Endothelial cell of umbilical vein (primary cell): ENCODE results near the gene MAT2A. TPM values are rescaled to one million over a fixed set of nuclear protein-coding genes. Genes with fewer than 3 reads are reported as not detected.

Source experiments
- BruUV-seq: library from RNA; stranded (reverse); fragments of 400-500 nt; replicated peaks from 2 replicates; lab custom pipeline; 2021; lab: Mats Ljungman, UMichigan
- CTCF ChIA-PET: fragments of 300-600, 350-600 bp; sonication (Branson Sonifier 250); formaldehyde crosslinking; loops from one replicate; lab custom pipeline; 2021; ENCODE audit warnings: antibody characterized with exemption, inconsistent platforms; lab: Charles Lee
- POLR2A ChIA-PET: fragments of 300-600, 350-600 bp; sonication (Branson Sonifier 250); formaldehyde crosslinking; loops from one replicate; lab custom pipeline; 2021; ENCODE audit warnings: antibody characterized with exemption, inconsistent platforms; lab: Charles Lee
- DNase-seq: peaks from one replicate; pipeline ENCODE4 v3.0.0-alpha.2; 2011; ENCODE audit warnings: low read depth, low spot score
- FAIRE-seq: peaks from 2 replicates; lab custom pipeline; 2011; peaks lifted over from hg19 to GRCh38; lab: Jason Lieb, UNC
- H2AFZ ChIP-seq: 2 replicates; pipeline ENCODE4 v1.6.0; 2012; ENCODE audit warnings: low read depth, low read length, control low read depth, inconsistent platforms
- H3K27ac ChIP-seq: 2 replicates; pipeline ENCODE4 v1.5.1; 2011; ENCODE audit warnings: low read depth, mild to moderate bottlenecking, control low read depth, low read length, moderate library complexity; ENCODE audit not compliant: insufficient read depth
- H3K27me3 ChIP-seq, 2 experiments: 2 replicates each; pipeline versions ENCODE4 v1.6.0 to v1.6.1; 2011; ENCODE audit warnings: low read length in 2 of 2, mixed read lengths in 1 of 2; ENCODE audit not compliant: control insufficient read depth in 2 of 2, insufficient read depth in 2 of 2
- H3K36me3 ChIP-seq, 2 experiments: 2 replicates in 1 of 2; 3 replicates in 1 of 2; pipeline ENCODE4 v1.5.1; 2011; ENCODE audit warnings: low read length in 2 of 2, mild to moderate bottlenecking in 1 of 2, moderate library complexity in 1 of 2; ENCODE audit not compliant: control insufficient read depth in 2 of 2, insufficient read depth in 2 of 2; ENCODE audit errors: extremely low read depth in 1 of 2
- H3K4me1 ChIP-seq: 3 replicates; pipeline ENCODE4 v1.5.1; 2011; ENCODE audit warnings: mild to moderate bottlenecking, low read length; ENCODE audit not compliant: control insufficient read depth, insufficient read depth; ENCODE audit errors: extremely low read depth
- H3K4me2 ChIP-seq: 2 replicates; pipeline ENCODE4 v1.6.1; 2011; ENCODE audit warnings: low read length, control low read depth, mixed read lengths; ENCODE audit not compliant: insufficient read depth
- H3K4me3 ChIP-seq, 3 experiments: fragments of 200-600 bp in 1 of 3; sonication (generic), shearing (Covaris generic) in 1 of 3; replicated peaks in 1 of 3; 2 replicates each; pipeline ENCODE4 v1.5.1; 2011 to 2016; ENCODE audit warnings: control low read depth in 3 of 3, low read length in 3 of 3, mild to moderate bottlenecking in 2 of 3, inconsistent platforms in 1 of 3, low read depth in 1 of 3, moderate library complexity in 1 of 3; ENCODE audit not compliant: insufficient read depth in 1 of 3
- H3K79me2 ChIP-seq: 2 replicates; pipeline ENCODE4 v1.6.0; 2012; ENCODE audit warnings: low read length, inconsistent platforms; ENCODE audit not compliant: control insufficient read depth, insufficient read depth
- H3K9ac ChIP-seq: replicated peaks from 2 replicates; pipeline ENCODE3; 2011; ENCODE audit warnings: low read length, control low read depth; ENCODE audit not compliant: insufficient read depth; ENCODE audit errors: extremely low read depth
- H3K9me1 ChIP-seq: replicated peaks from 3 replicates; pipeline ENCODE4 v1.6.0; 2011; ENCODE audit warnings: mild to moderate bottlenecking, low read length; ENCODE audit not compliant: control insufficient read depth, insufficient read depth; ENCODE audit errors: extremely low read depth
- H3K9me3 ChIP-seq: replicated peaks from 2 replicates; pipeline ENCODE4 v1.5.1; 2012; ENCODE audit warnings: low read length, inconsistent platforms; ENCODE audit not compliant: control insufficient read depth, insufficient read depth
- H4K20me1 ChIP-seq: replicated peaks from 2 replicates; pipeline ENCODE3; 2011; ENCODE audit warnings: mild to moderate bottlenecking, low read length; ENCODE audit not compliant: control insufficient read depth, insufficient read depth; ENCODE audit errors: extremely low read depth
- CTCF ChIP-seq, 2 donors: IDR thresholded peaks; 1 replicate in 1 of 2; 2 replicates in 1 of 2; pipeline ENCODE4 v1.5.1; 2011; ENCODE audit warnings: low read length in 2 of 2, mild to moderate bottlenecking in 2 of 2, moderate library complexity in 2 of 2, control low read depth in 1 of 2, inconsistent platforms in 1 of 2, low read depth in 1 of 2; ENCODE audit not compliant: insufficient read depth in 1 of 2; ENCODE audit errors: extremely low read depth in 1 of 2
- EZH2 ChIP-seq: IDR thresholded peaks from 2 replicates; pipeline ENCODE4 v1.6.1; 2012; ENCODE audit warnings: borderline replicate concordance, low read depth, mild to moderate bottlenecking, moderate library complexity, low read length, inconsistent platforms; ENCODE audit not compliant: severe bottlenecking
- FOS ChIP-seq: IDR thresholded peaks from 2 replicates; pipeline ENCODE4 v1.6.1; 2011; ENCODE audit warnings: mild to moderate bottlenecking, low read length, moderate library complexity, borderline replicate concordance; ENCODE audit not compliant: insufficient read depth
- GATA2 ChIP-seq: IDR thresholded peaks from 2 replicates; pipeline ENCODE4 v1.7.0; 2011; ENCODE audit warnings: low read depth, mild to moderate bottlenecking, moderate library complexity, mixed read lengths, low read length; ENCODE audit not compliant: insufficient read length, insufficient read depth
- JUN ChIP-seq: IDR thresholded peaks from 2 replicates; pipeline ENCODE4 v1.6.1; 2011; ENCODE audit warnings: borderline replicate concordance, low read depth; ENCODE audit not compliant: insufficient read length, insufficient read depth
- MAX ChIP-seq: IDR thresholded peaks from 2 replicates; pipeline ENCODE4 v1.6.1; 2011; ENCODE audit not compliant: insufficient read depth, insufficient read length
- MYC ChIP-seq: IDR thresholded peaks from one replicate; pipeline ENCODE4 v1.6.1; 2011; ENCODE audit warnings: mild to moderate bottlenecking, low read depth, low read length
- POLR2A ChIP-seq: IDR thresholded peaks from 2 replicates; pipeline ENCODE4 v1.6.1; 2012; ENCODE audit warnings: low read depth, mild to moderate bottlenecking, control low read depth, low read length
- POLR2AphosphoS5 ChIP-seq: IDR thresholded peaks from 2 replicates; pipeline ENCODE4 v1.6.1; 2012; ENCODE audit warnings: low read depth, mild to moderate bottlenecking, control low read depth, low read length, moderate library complexity; ENCODE audit not compliant: insufficient read depth
- dilution Hi-C: fragments of 300-500 bp; cut with MboI; formaldehyde crosslinking; loops from one replicate; pipeline ENCODE4 v1.15.0; 2019; ENCODE audit warnings: low sequenced_read_pairs; ENCODE audit not compliant: extremely low pct_ligation_motif_present
- intact Hi-C: fragments of 100-400 bp; cut with micrococcal nuclease; formaldehyde crosslinking; loops from one replicate; pipeline ENCODE4 v1.10.0; 2022
- polyA plus RNA-seq, 4 experiments: library from polyadenylated mRNA; depleted of rRNA in 3 of 4; stranded (reverse) in 3 of 4; unstranded in 1 of 4; fragments of >200 nt; gene quantifications; 2 replicates each; pipeline versions ENCODE4 v1.2.1 to v1.2.3, GENCODE V29; 2011 to 2012; ENCODE audit warnings: missing spikeins in 1 of 4
- total RNA-seq: library from RNA; stranded (reverse); gene quantifications from 2 replicates; pipeline ENCODE4 v1.2.3, GENCODE V29; 2021

MAT2A gene
- total and polyA plus RNA-seq, 2 donors (not counting 3 experiments of a cell fraction or from before 2014, with no cell fraction given), result 172 to 257 TPM

- Histone ChIP-seq H4K20me1 (no peaks in the 10 kb centered on the region), H3K4me2 (no peak overlapping the region), H3K36me3 (no peaks in the 10 kb centered on the region), H2AFZ (no peak overlapping the region), H3K9me1 (no peaks in the 10 kb centered on the region), H3K9me3 (no peaks in the 10 kb centered on the region), H3K4me1 (peaks cover 31% of the 10 kb centered on the region), H3K9ac (no peak overlapping the region), H3K79me2 (no peaks in the 10 kb centered on the region), H3K4me3 (no peak overlapping the region), H3K27me3 (no peaks in the 10 kb centered on the region), H3K27ac (no peak overlapping the region)
- TF ChIP-seq CTCF (IDR thresholded peaks at IDR 0.05; ENCODE audit: extremely low read depth in 1 of 2, insufficient read depth in 1 of 2, low read depth in 1 of 2, low read length in 2 of 2) (no peak), JUN (no peak), MYC (no peak), POLR2AphosphoS5 (no peak), MAX (no peak), EZH2 (no peak), GATA2 (no peak), POLR2A (no peak), FOS (no peak)
- dilution Hi-C loops (no loop called here), intact Hi-C loops (no loop called here)
- ChIA-PET POLR2A (no interaction called here), CTCF (interaction anchor here (2.4 kb wide), 1 partner anchor 30 kb away, joined by 5 read pairs; no protein-coding TSS in a partner anchor)
- FAIRE-seq (no peak), DNase-seq (no peak)
- BruUV-seq, result no TSS peak
Measured at GRCh38 chr2:85580206-85580605, 41.2 kb downstream of the MAT2A start.
